IMR-90 (cell line): Measurements from ENCODE around the gene RCC1. TPM values are rescaled to one million over a fixed set of nuclear protein-coding genes. Genes with fewer than 3 reads are reported as not detected.

ENCODE experiments used
- ATAC-seq: fragments of 200-7000 bp; cut with Tn5 transposase; 2 replicates; pipeline ENCODE4 v1.9.1; 2020; ENCODE audit warnings: low read depth, mild to moderate bottlenecking, moderate library complexity
- BruUV-seq: library from RNA; stranded (reverse); fragments of 400-500 nt; replicated peaks from 2 replicates; lab custom pipeline; 2021; lab: Mats Ljungman, UMichigan
- CTCF ChIA-PET: fragments of 300-600 bp; formaldehyde crosslinking; extraction: SDS; loops from one replicate; lab custom pipeline; 2021; ENCODE audit warnings: antibody characterized with exemption; lab: Yijun Ruan, JAX
- POLR2A ChIA-PET: fragments of 300-600 bp; sonication (Branson Sonifier 250); formaldehyde crosslinking; loops from one replicate; lab custom pipeline; 2022; ENCODE audit warnings: antibody characterized with exemption; ENCODE audit not compliant: unreplicated experiment; lab: Charles Lee
- DNase-seq: peaks from one replicate; pipeline ENCODE4 v3.0.0; 2013
- H2AFZ ChIP-seq: replicated peaks from 2 replicates; pipeline ENCODE3; 2013; ENCODE audit warnings: low read length, mild to moderate bottlenecking; ENCODE audit not compliant: poor library complexity
- H2AK5ac ChIP-seq: 2 replicates; pipeline ENCODE4 v1.6.1; 2013; ENCODE audit warnings: low read depth, low read length, inconsistent platforms
- H2AK9ac ChIP-seq: replicated peaks from 2 replicates; pipeline ENCODE3; 2013; ENCODE audit warnings: mild to moderate bottlenecking, low read depth, low read length, moderate library complexity; ENCODE audit not compliant: poor library complexity
- H2BK120ac ChIP-seq: 2 replicates; pipeline ENCODE4 v1.6.1; 2013; ENCODE audit warnings: low read depth, low read length, inconsistent platforms
- H2BK15ac ChIP-seq: 3 replicates; pipeline ENCODE4 v1.6.1; 2013; ENCODE audit warnings: low read depth, low read length, inconsistent platforms
- H2BK20ac ChIP-seq: 2 replicates; pipeline ENCODE4 v1.6.1; 2013; ENCODE audit warnings: low read depth, mild to moderate bottlenecking, inconsistent platforms, low read length, moderate library complexity
- H2BK5ac ChIP-seq: 2 replicates; pipeline ENCODE4 v1.6.1; 2013; ENCODE audit warnings: mild to moderate bottlenecking, low read depth, low read length, inconsistent platforms; ENCODE audit not compliant: poor library complexity, severe bottlenecking
- H3K14ac ChIP-seq: replicated peaks from 2 replicates; pipeline ENCODE4 v1.6.1; 2013; ENCODE audit warnings: low read depth, low read length, inconsistent platforms
- H3K18ac ChIP-seq: 2 replicates; pipeline ENCODE4 v1.6.1; 2013; ENCODE audit warnings: low read depth, low read length, control low read depth
- H3K23ac ChIP-seq: 2 replicates; pipeline ENCODE4 v1.6.1; 2013; ENCODE audit warnings: low read depth, low read length, inconsistent platforms
- H3K27ac ChIP-seq: 2 replicates; pipeline ENCODE4 v1.5.1; 2013; ENCODE audit warnings: mild to moderate bottlenecking, control low read depth, low read length; ENCODE audit not compliant: insufficient read depth
- H3K27me3 ChIP-seq: 2 replicates; pipeline ENCODE4 v1.6.1; 2013; ENCODE audit warnings: low read length; ENCODE audit not compliant: control insufficient read depth, insufficient read depth
- H3K36me3 ChIP-seq: 2 replicates; pipeline ENCODE4 v1.6.1; 2013; ENCODE audit warnings: low read length, mixed read lengths; ENCODE audit not compliant: control insufficient read depth, insufficient read depth
- H3K4ac ChIP-seq: 2 replicates; pipeline ENCODE4 v1.6.1; 2013; ENCODE audit warnings: low read depth, low read length, inconsistent platforms
- H3K4me1 ChIP-seq: 2 replicates; pipeline ENCODE4 v1.6.1; 2013; ENCODE audit warnings: low read length, mixed read lengths; ENCODE audit not compliant: control insufficient read depth, insufficient read depth
- H3K4me2 ChIP-seq: 2 replicates; pipeline ENCODE4 v1.6.1; 2013; ENCODE audit warnings: low read depth, mild to moderate bottlenecking, control low read depth, low read length, moderate library complexity
- H3K4me3 ChIP-seq: 2 replicates; pipeline ENCODE4 v1.5.1; 2013; ENCODE audit warnings: low read depth, mild to moderate bottlenecking, control low read depth, low read length, moderate library complexity; ENCODE audit not compliant: insufficient read depth
- H3K56ac ChIP-seq: 2 replicates; pipeline ENCODE4 v1.6.1; 2013; ENCODE audit warnings: low read length, inconsistent platforms; ENCODE audit not compliant: insufficient read depth; ENCODE audit errors: extremely low read depth
- H3K79me1 ChIP-seq, 2 experiments: 2 replicates each; pipeline ENCODE4 v1.6.1; 2013; ENCODE audit warnings: low read length in 2 of 2, inconsistent platforms in 1 of 2, low read depth in 1 of 2
- H3K9ac ChIP-seq: 2 replicates; pipeline ENCODE4 v1.6.1; 2013; ENCODE audit warnings: low read depth, low read length, control low read depth
- H3K9me1 ChIP-seq: 2 replicates; pipeline ENCODE4 v1.6.1; 2013; ENCODE audit warnings: low read length, inconsistent platforms; ENCODE audit not compliant: insufficient read depth
- H3K9me3 ChIP-seq: 2 replicates; pipeline ENCODE4 v1.6.1; 2013; ENCODE audit warnings: low read length; ENCODE audit not compliant: control insufficient read depth, insufficient read depth
- H4K20me1 ChIP-seq: 2 replicates; pipeline ENCODE4 v1.6.1; 2013; ENCODE audit warnings: low read length, inconsistent platforms; ENCODE audit not compliant: insufficient read depth
- H4K5ac ChIP-seq: 2 replicates; pipeline ENCODE4 v1.6.1; 2013; ENCODE audit warnings: mild to moderate bottlenecking, low read depth, low read length, control low read depth
- H4K8ac ChIP-seq, 2 experiments: 2 replicates each; pipeline ENCODE4 v1.6.1; 2013; ENCODE audit warnings: low read depth in 2 of 2, low read length in 2 of 2, control low read depth in 1 of 2, inconsistent platforms in 1 of 2
- H4K91ac ChIP-seq: 2 replicates; pipeline ENCODE4 v1.6.1; 2013; ENCODE audit warnings: low read depth, low read length, inconsistent platforms; ENCODE audit not compliant: insufficient read depth
- BHLHE40 ChIP-seq: fragments of 150-350 bp; IDR thresholded peaks from 2 replicates; pipeline ENCODE4 v1.6.1; 2016; ENCODE audit warnings: mild to moderate bottlenecking, low read depth, low read length
- CHD1 ChIP-seq: IDR thresholded peaks from 2 replicates; pipeline ENCODE4 v1.6.1; 2012; ENCODE audit warnings: low read depth, low read length, improper control_type of control experiment
- CTCF ChIP-seq: conservative IDR thresholded peaks from 2 replicates; pipeline ENCODE4 v1.5.1; 2012; ENCODE audit warnings: mild to moderate bottlenecking, low read depth, low read length, improper control_type of control experiment
- ELK1 ChIP-seq: fragments of 150-350 bp; IDR thresholded peaks from 2 replicates; pipeline ENCODE4 v1.6.1; 2016; ENCODE audit warnings: low read depth, mild to moderate bottlenecking, low read length, moderate library complexity, borderline replicate concordance
- FOS ChIP-seq: fragments of 150-350 bp; IDR thresholded peaks from 2 replicates; pipeline ENCODE4 v1.6.1; 2016; ENCODE audit warnings: low read depth, low read length
- NFE2L2 ChIP-seq: fragments of 150-350 bp; IDR thresholded peaks from 2 replicates; pipeline ENCODE4 v1.6.1; 2016; ENCODE audit warnings: low read depth, mild to moderate bottlenecking, low read length
- POLR2A ChIP-seq: IDR thresholded peaks from 2 replicates; pipeline ENCODE4 v1.6.1; 2012; ENCODE audit warnings: mild to moderate bottlenecking, low read depth, low read length
- RFX5 ChIP-seq: IDR thresholded peaks from 2 replicates; pipeline ENCODE4 v1.8.0; 2012; ENCODE audit warnings: low read depth, mild to moderate bottlenecking, low read length, moderate library complexity
- USF2 ChIP-seq: fragments of 150-350 bp; IDR thresholded peaks from 2 replicates; pipeline ENCODE4 v1.6.1; 2017; ENCODE audit warnings: mild to moderate bottlenecking, antibody characterized with exemption, low read length, low read depth
- WGBS, 2 experiments: methylation state at CpG; one replicate each; pipeline versions ENCODE4 v1.1.5 to v1.1.7; 2013; ENCODE audit warnings: missing lambda C conversion rate in 2 of 2; ENCODE audit not compliant: insufficient read length in 1 of 2; ENCODE audit errors: extremely low coverage in 2 of 2; 5-methylcytosine and 5-hydroxymethylcytosine counted together
- dilution Hi-C: fragments of 300-500 bp; cut with HindIII; formaldehyde crosslinking; loops from one replicate; pipeline ENCODE4 v1.14.3; 2018; ENCODE audit warnings: low sequenced_read_pairs; ENCODE audit not compliant: unreplicated experiment
- in situ Hi-C: fragments of 300-500 bp; cut with MboI; formaldehyde crosslinking; loops from 3 replicates; pipeline ENCODE4 v1.14.3; 2019; ENCODE audit warnings: low sequenced_read_pairs, inconsistent platforms, mixed read lengths
- intact Hi-C: fragments of 100-400 bp; cut with micrococcal nuclease; formaldehyde crosslinking; loops from 2 replicates; pipeline ENCODE4 v1.10.0; 2022
- polyA plus RNA-seq, 3 experiments: library from polyadenylated mRNA; depleted of rRNA; stranded (reverse); fragments of >200 nt; gene quantifications; 2 replicates each; pipeline ENCODE4 v1.2.3, GENCODE V29; 2012; ENCODE audit warnings: low replicate concordance in 1 of 3
- total RNA-seq: library from RNA; depleted of rRNA; stranded (reverse); fragments of >200 nt; gene quantifications from 2 replicates; pipeline ENCODE4 v1.2.3, GENCODE V29; 2012

RCC1 gene
- total and polyA plus RNA-seq, 2 of the 4 experiments (the other 2 are of a cell fraction), result 33.2 to 43.9 TPM

- no peak for TF ChIP-seq CTCF
- TF ChIP-seq BHLHE40, result no peak
Observed at GRCh38 chr1:28552758-28553663, 47.2 kb downstream of the RCC1 start, which contains the start of gene TRNAU1AP (continued).

GRCh38 chr1:28560886-28561285 lies 55.0 kb downstream of the RCC1 start:
- Histone ChIP-seq H3K14ac (no peak overlapping the region), H3K27me3 (no peaks in the 10 kb centered on the region), H3K4ac (no peak overlapping the region), H2BK120ac (no peak overlapping the region), H4K8ac (no peak overlapping the region), H3K23ac (no peak overlapping the region), H3K9me3 (no peaks in the 10 kb centered on the region), H4K20me1 (no peaks in the 10 kb centered on the region), H3K9ac (no peak overlapping the region), H2BK15ac (no peak overlapping the region), H3K4me3 (no peak overlapping the region), H4K5ac (no peak overlapping the region), H3K9me1 (no peaks in the 10 kb centered on the region), H3K56ac (no peak overlapping the region), H3K27ac (no peak overlapping the region), H2BK20ac (no peak overlapping the region), H3K18ac (no peak overlapping the region), H3K4me2 (no peak overlapping the region), H2BK5ac (no peak overlapping the region), H2AK5ac (no peak overlapping the region), H2AFZ (peak overlapping the region; percentile 23), H3K4me1 (no peaks in the 10 kb centered on the region), H3K36me3 (peaks cover 42% of the 10 kb centered on the region), H2AK9ac (no peak overlapping the region), H3K79me1 (peaks cover 6% of the 10 kb centered on the region in 2 experiments; a peak in 2 of 4 replicates), H4K91ac (no peak overlapping the region)
- DNase-seq (no peak), ATAC-seq (no peak)
- dilution Hi-C loops, result no loop called here
- no TSS peak for BruUV-seq
- WGBS, 2 experiments, result no CpG with 5 or more reads among the region's 3 CpGs
- intact Hi-C loops, result no loop called here
- in situ Hi-C loops, result no loop called here
- POLR2A ChIA-PET, result no interaction called here
- CTCF ChIA-PET, result no interaction called here
- TF ChIP-seq RFX5, result no peak
- TF ChIP-seq BHLHE40, result no peak
- TF ChIP-seq FOS, result no peak
- TF ChIP-seq POLR2A, result no peak
- TF ChIP-seq USF2, result no peak
- TF ChIP-seq ELK1, result no peak
- TF ChIP-seq CHD1, result no peak
- TF ChIP-seq NFE2L2, result no peak
- TF ChIP-seq CTCF, result no peak
